Dermis blood vessel endothelial cell (primary cell): ENCODE data around the gene CFAP77. TPM values are rescaled to one million over a fixed set of nuclear protein-coding genes. Genes with fewer than 3 reads are reported as not detected.
A peak's percentile ranks its signal among the peaks of the same experiment; 100 is the strongest.

ENCODE experiments used
- DNase-seq: peaks from one replicate; pipeline ENCODE4 v3.0.0; 2010
- total RNA-seq: library from RNA; depleted of rRNA; stranded (reverse); fragments of >200 nt; gene quantifications from 2 replicates; pipeline ENCODE4 v1.2.3, GENCODE V29; 2014

The CFAP77 gene
- total RNA-seq, 1 donor from 2014 or later, result 0.34 TPM

GRCh38 chr9:132584601-132585560, 174.9 kb downstream of the CFAP77 start:
- peak; percentile 17 for DNase-seq

- no peak for DNase-seq
Measured at GRCh38 chr9:132585954-132586829, 176.2 kb downstream of the CFAP77 start.

- no peak for DNase-seq
Measured at GRCh38 chr9:132586830-132587591, 177.0 kb downstream of the CFAP77 start.

GRCh38 chr9:132587592-132587955, 177.6 kb downstream of the CFAP77 start:
- no peak for DNase-seq

GRCh38 chr9:132588098-132588497, 178.1 kb downstream of the CFAP77 start:
- no peak for DNase-seq

GRCh38 chr9:132588501-132589147, 178.6 kb downstream of the CFAP77 start:
- DNase-seq, result no peak

- no peak for DNase-seq
Measured at GRCh38 chr9:132589148-132590036, 179.4 kb downstream of the CFAP77 start.

GRCh38 chr9:132590037-132590317, 180.0 kb downstream of the CFAP77 start:
- no peak for DNase-seq

- DNase-seq, result no peak
Measured at GRCh38 chr9:132590318-132591182, 180.5 kb downstream of the CFAP77 start.

GRCh38 chr9:132591244-132591643, 181.2 kb downstream of the CFAP77 start:
- DNase-seq, result no peak

GRCh38 chr9:132591751-132592314, 181.8 kb downstream of the CFAP77 start:
- no peak for DNase-seq

GRCh38 chr9:132592451-132592850, 182.4 kb downstream of the CFAP77 start:
- no peak for DNase-seq

GRCh38 chr9:132594412-132594811, 184.4 kb downstream of the CFAP77 start:
- no peak for DNase-seq

- DNase-seq, result no peak
Measured at GRCh38 chr9:132595319-132595718, 185.3 kb downstream of the CFAP77 start.

GRCh38 chr9:132596200-132596599, 186.2 kb downstream of the CFAP77 start:
- no peak for DNase-seq

- no peak for DNase-seq
Measured at GRCh38 chr9:132597073-132597775, 187.2 kb downstream of the CFAP77 start.

- DNase-seq, result no peak
Measured at GRCh38 chr9:132600326-132600984, 190.4 kb downstream of the CFAP77 start.

- DNase-seq, result peak; percentile 18
Measured at GRCh38 chr9:132602207-132602606, 192.2 kb downstream of the CFAP77 start.

- no peak for DNase-seq
Measured at GRCh38 chr9:132605387-132605786, 195.4 kb downstream of the CFAP77 start.
